ENCODE measurements around the gene DLD. TPM values are rescaled to one million over a fixed set of nuclear protein-coding genes. Genes with fewer than 3 reads are reported as not detected.
A peak's percentile ranks its signal among the peaks of the same experiment; 100 is the strongest.

The DLD gene
- total and polyA plus RNA-seq, 2 of the 8 experiments (the other 6 are each of a cell fraction or from before 2014, with no cell fraction given) = 63.7 to 88.5 TPM

DNA sequence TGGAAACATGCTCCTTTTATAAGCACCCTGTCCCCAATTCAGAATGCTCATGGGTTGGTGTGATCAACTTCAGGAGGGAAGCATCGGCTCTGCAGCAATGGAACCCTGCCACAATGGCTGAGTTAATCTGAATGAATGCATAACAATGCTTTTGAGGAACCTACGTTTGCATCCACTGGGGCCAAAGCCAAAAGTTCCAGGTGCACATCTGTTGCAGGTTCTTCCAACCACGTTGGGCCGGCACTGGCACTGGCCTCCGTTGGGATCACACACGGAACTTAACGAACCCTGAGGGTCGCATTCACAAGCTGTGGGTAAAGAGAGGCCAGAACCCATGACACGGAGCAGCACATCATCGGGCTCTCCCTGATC, 68.5 kb downstream of the DLD start:
- Histone ChIP-seq H2AFZ (ENCODE audit: low read length) (no peak overlapping the region), H3K18ac (ENCODE audit: extremely low read depth, low read length) (no peak overlapping the region), H2BK15ac (ENCODE audit: low read length) (no peak overlapping the region), H3K36me3 (ENCODE audit: control insufficient read depth in 2 of 4, insufficient read depth in 4 of 4, low read length in 3 of 4) (peaks cover 0 to 60% (median 15%) of the 10 kb centered on the region in 4 experiments; a peak in 5 of 8 replicates), H2BK12ac (ENCODE audit: low read depth, low read length) (0 out of 2 replicates have a peak overlapping the region, but pooled peaks have one; percentile 7), H4K91ac (replicated peaks; ENCODE audit: insufficient read length, low read length) (no peak overlapping the region), H3K9me3 (ENCODE audit: insufficient read depth in 2 of 2, low read depth in 1 of 2, low read length in 1 of 2) (no peaks in the 10 kb centered on the region), H4K8ac (ENCODE audit: extremely low read depth, insufficient read depth, low read length) (no peak overlapping the region), H4K20me1 (replicated peaks in 1 of 2; ENCODE audit: control insufficient read depth in 1 of 2, insufficient read depth in 2 of 2, low read length in 2 of 2) (peaks cover 0 to 2% of the 10 kb centered on the region in 2 experiments), H3K4me3 (ENCODE audit: extremely low read depth in 1 of 4, insufficient read depth in 2 of 4, low read depth in 3 of 4, low read length in 4 of 4) (no peak overlapping the region), H3K27ac (ENCODE audit: low read depth, low read length) (no peak overlapping the region), H3K9ac (replicated peaks in 1 of 4; ENCODE audit: extremely low read depth in 1 of 4, low read depth in 3 of 4, low read length in 3 of 4) (no peak overlapping the region), H3K14ac (ENCODE audit: insufficient read length) (no peak overlapping the region), H3K4ac (replicated peaks; ENCODE audit: insufficient read length, low read depth, low read length) (no peak overlapping the region), H3K79me1 (ENCODE audit: low read depth, low read length) (no peaks in the 10 kb centered on the region), H3K79me2 (ENCODE audit: control insufficient read depth in 1 of 2, insufficient read depth in 2 of 2, low read length in 2 of 2) (no peaks in the 10 kb centered on the region), H2BK5ac (ENCODE audit: low read depth, low read length) (peak overlapping the region; percentile 9; the same call in 1 of the 2 replicates), H2BK120ac (replicated peaks; ENCODE audit: low read depth, low read length) (no peak overlapping the region), H2AK5ac (ENCODE audit: low read depth, low read length) (no peak overlapping the region), H3K56ac (replicated peaks; ENCODE audit: insufficient read length, low read depth, low read length) (no peak overlapping the region), H3K4me1 (replicated peaks in 1 of 4; ENCODE audit: control insufficient read depth in 3 of 4, insufficient read depth in 4 of 4, low read length in 3 of 4) (peaks cover 4 to 9% (median 6%) of the 10 kb centered on the region in 4 experiments; a peak in 5 of 7 replicates), H3K23me2 (ENCODE audit: low read depth, low read length) (no peaks in the 10 kb centered on the region; the same call in 1 of the 2 replicates), H4K5ac (ENCODE audit: insufficient read length, low read depth, low read length) (no peak overlapping the region), H3K4me2 (ENCODE audit: insufficient read depth in 1 of 2, low read depth in 2 of 2, low read length in 2 of 2) (no peak overlapping the region; a peak in 1 of 4 replicates), H3K23ac (ENCODE audit: insufficient read length) (no peak overlapping the region), H2BK20ac (ENCODE audit: low read length) (no peak overlapping the region), H3K27me3 (replicated peaks in 1 of 4; ENCODE audit: control insufficient read depth in 3 of 4, extremely low read depth in 1 of 4, insufficient read depth in 3 of 4, low read length in 3 of 4) (no peaks in the 10 kb centered on the region)
- FAIRE-seq = peak; percentile 24
- TF ChIP-seq, protein P1, sequence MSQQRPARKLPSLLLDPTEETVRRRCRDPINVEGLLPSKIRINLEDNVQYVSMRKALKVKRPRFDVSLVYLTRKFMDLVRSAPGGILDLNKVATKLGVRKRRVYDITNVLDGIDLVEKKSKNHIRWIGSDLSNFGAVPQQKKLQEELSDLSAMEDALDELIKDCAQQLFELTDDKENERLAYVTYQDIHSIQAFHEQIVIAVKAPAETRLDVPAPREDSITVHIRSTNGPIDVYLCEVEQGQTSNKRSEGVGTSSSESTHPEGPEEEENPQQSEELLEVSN (IDR thresholded peaks at IDR 0.05) = peak; percentile 17; the same call in 1 of the 2 replicates
- no peak for TF ChIP-seq RNF2 (IDR thresholded peaks at IDR 0.05; ENCODE audit: borderline replicate concordance, low read depth, low read length, missing control alignments, poor library complexity, severe bottlenecking)
- TF ChIP-seq POU5F1 (IDR thresholded peaks at IDR 0.05; ENCODE audit: low read depth, low read length) = peak; percentile 53; the same call in 1 of the 2 replicates
- ChIA-PET CTCF (ENCODE audit: partially characterized antibody) (interaction anchor here (0.9 to 1.3 kb wide), 3 partner anchors 8 to 59 kb away, joined by 3 read pairs; no protein-coding TSS in a partner anchor), POLR2A (ENCODE audit: partially characterized antibody) (interaction anchor here (0.8 kb wide), 1 partner anchor 8 kb away, joined by 3 read pairs; no protein-coding TSS in a partner anchor)
- DNase-seq (ENCODE audit: low read depth in 1 of 2, low spot score in 2 of 2) = no peak
- 86% methylated on average over 10 of the region's 10 CpGs; no CpG with 5 or more reads in 1 of the 2 experiments for WGBS, 2 experiments (ENCODE audit: extremely low coverage in 1 of 2, insufficient coverage in 1 of 2, insufficient read length in 1 of 2, insufficient replicate concordance in 2 of 2, low coverage in 1 of 2, low lambda C conversion rate in 2 of 2, missing lambda C conversion rate in 1 of 2)

Measured in H1 (cell line).